SHP77 treated with DMSO at 0.1 percent for 48 hours (cell line): Measurements from ENCODE around the gene PRSS33.

Experiments used
- DNase-seq: peaks from one replicate; lab custom pipeline; 2025; lab: John Stamatoyannopoulos, UW

The PRSS33 gene

GRCh38 chr16:2763173-2763572 is 24.2 kb downstream of the PRSS33 start:
- DNase-seq, result no peak

- DNase-seq, result no peak
These were observed 24.6 kb downstream of the PRSS33 start for GRCh38 chr16:2762711-2763110.

GRCh38 chr16:2761886-2762583 is 25.3 kb downstream of the PRSS33 start:
- DNase-seq, result no peak

- DNase-seq, result no peak
These were observed 25.9 kb downstream of the PRSS33 start for GRCh38 chr16:2761472-2761871.

GRCh38 chr16:2757344-2757743 is 30.0 kb downstream of the PRSS33 start:
- DNase-seq, result no peak

- DNase-seq, result no peak
These were observed 30.9 kb downstream of the PRSS33 start for GRCh38 chr16:2756288-2757015.

GRCh38 chr16:2755158-2755557 is 32.2 kb downstream of the PRSS33 start:
- no peak for DNase-seq

- DNase-seq, result no peak
These were observed 33.7 kb downstream of the PRSS33 start for GRCh38 chr16:2753733-2754020.

GRCh38 chr16:2752850-2753732 is 34.3 kb downstream of the PRSS33 start:
- DNase-seq, result peak; percentile 62

- peak; percentile 87 for DNase-seq
These were observed 35.1 kb downstream of the PRSS33 start, which contains the start of gene SRRM2 for GRCh38 chr16:2752035-2752849. Gene SRRM2 (plus strand): TSS chr16:2752638. CDS start chr16:2756365, 3,727 bp downstream.

- peak; percentile 77 for DNase-seq
These were observed 35.8 kb downstream of the PRSS33 start for GRCh38 chr16:2751577-2752034.

GRCh38 chr16:2749936-2750335 is 37.4 kb downstream of the PRSS33 start:
- DNase-seq, result no peak

GRCh38 chr16:2749476-2749875 is 37.9 kb downstream of the PRSS33 start:
- no peak for DNase-seq

GRCh38 chr16:2748757-2749455 is 38.5 kb downstream of the PRSS33 start:
- peak; percentile 44 for DNase-seq

GRCh38 chr16:2745961-2746360 is 41.4 kb downstream of the PRSS33 start:
- no peak for DNase-seq

- no peak for DNase-seq
These were observed 42.1 kb downstream of the PRSS33 start for GRCh38 chr16:2745116-2745890.

- DNase-seq, result no peak
These were observed 42.6 kb downstream of the PRSS33 start for GRCh38 chr16:2744711-2745110.

- no peak for DNase-seq
These were observed 44.2 kb downstream of the PRSS33 start for GRCh38 chr16:2743007-2743810.

GRCh38 chr16:2742323-2743006 is 44.9 kb downstream of the PRSS33 start:
- DNase-seq, result no peak
